Measurements from ENCODE around the gene ANAPC16.
"Not testable (repeated sequence)": the region's sequence is repeated elsewhere in the genome, so short reads cannot be mapped to it uniquely, and the experiment has no call there.

The ANAPC16 gene

GRCh38 chr10:72278668-72279393 lies 63.0 kb downstream of the ANAPC16 start:
- peak; percentile 7 for TF ChIP-seq CTCF (IDR thresholded peaks at IDR 0.05; ENCODE audit: extremely low read depth, missing control alignments)
- no peak for DNase-seq (ENCODE audit: low spot score)

GRCh38 chr10:72279587-72279986 lies 63.8 kb downstream of the ANAPC16 start:
- not testable (repeated sequence) for DNase-seq (ENCODE audit: low spot score)

- no peak for DNase-seq (ENCODE audit: low spot score)
- no peak for TF ChIP-seq CTCF (IDR thresholded peaks at IDR 0.05; ENCODE audit: extremely low read depth, missing control alignments)
These were observed 67.3 kb downstream of the ANAPC16 start for GRCh38 chr10:72283131-72283530.

All from GM20000 (cell line).